Neural cell (in vitro differentiated cells): ENCODE measurements around the gene TCHH. TPM values are rescaled to one million over a fixed set of nuclear protein-coding genes. Genes with fewer than 3 reads are reported as not detected.
"Not testable (repeated sequence)": the region's sequence is repeated elsewhere in the genome, so short reads cannot be mapped to it uniquely, and the experiment has no call there.

Experiments
- H2AFZ ChIP-seq: fragments of 200-600, 300-800 bp; sonication (generic), shearing (Covaris generic); 2 replicates; pipeline ENCODE4 v1.6.0; 2014; ENCODE audit warnings: low read depth, mild to moderate bottlenecking, antibody characterized with exemption, low read length, moderate library complexity
- H3F3A ChIP-seq: fragments of 200-600 bp; shearing (Covaris generic); 2 replicates; pipeline ENCODE4 v1.6.1; 2016; ENCODE audit warnings: mild to moderate bottlenecking, moderate library complexity, mixed read lengths, antibody characterized with exemption, low read length; ENCODE audit not compliant: insufficient read depth, poor library complexity, severe bottlenecking
- H3K27ac ChIP-seq: fragments of 200-600, 300-800 bp; sonication (generic), shearing (Covaris generic); 2 replicates; pipeline ENCODE4 v1.5.1; 2014; ENCODE audit warnings: mild to moderate bottlenecking, low read length, moderate library complexity
- H3K27me3 ChIP-seq: fragments of 300-800, 200-600 bp; sonication (generic), shearing (Covaris generic); 2 replicates; pipeline ENCODE4 v1.6.0; 2014; ENCODE audit warnings: mild to moderate bottlenecking, low read depth, low read length, moderate library complexity; ENCODE audit not compliant: insufficient read depth
- H3K36me3 ChIP-seq: fragments of 300-800, 200-600 bp; sonication (generic), shearing (Covaris generic); 2 replicates; pipeline ENCODE4 v1.5.1; 2014; ENCODE audit warnings: mild to moderate bottlenecking, antibody characterized with exemption, low read length, moderate library complexity; ENCODE audit not compliant: insufficient read depth
- H3K4me2 ChIP-seq: fragments of 300-800, 200-600 bp; sonication (generic), shearing (Covaris generic); 2 replicates; pipeline ENCODE4 v1.6.0; 2014; ENCODE audit warnings: mild to moderate bottlenecking, low read length
- H3K4me3 ChIP-seq: fragments of 300-800, 200-600 bp; sonication (generic), shearing (Covaris generic); 2 replicates; pipeline ENCODE4 v1.5.1; 2014; ENCODE audit warnings: mild to moderate bottlenecking, low read length, moderate library complexity
- H3K79me2 ChIP-seq: fragments of 200-600 bp; shearing (Covaris generic); replicated peaks from 2 replicates; pipeline ENCODE4 v1.6.0; 2014; ENCODE audit warnings: mild to moderate bottlenecking, low read length, moderate library complexity; ENCODE audit not compliant: insufficient read depth
- H3K9ac ChIP-seq: fragments of 300-800, 200-600 bp; sonication (generic), shearing (Covaris generic); 2 replicates; pipeline ENCODE4 v1.6.1; 2016; ENCODE audit warnings: mild to moderate bottlenecking, low read length, mixed read lengths
- H3K9me2 ChIP-seq: fragments of 200-600 bp; shearing (Covaris generic); 2 replicates; pipeline ENCODE4 v1.6.1; 2016; ENCODE audit warnings: mild to moderate bottlenecking, low read length, mixed read lengths; ENCODE audit not compliant: insufficient read depth
- H3K9me3 ChIP-seq: fragments of 200-600, 300-800 bp; sonication (generic), shearing (Covaris generic); 2 replicates; pipeline ENCODE4 v1.6.1; 2016; ENCODE audit warnings: mild to moderate bottlenecking, mixed run types, low read length, moderate library complexity, mixed read lengths
- H4K20me1 ChIP-seq: fragments of 200-600 bp; shearing (Covaris generic); 2 replicates; pipeline ENCODE4 v1.6.1; 2016; ENCODE audit warnings: mild to moderate bottlenecking, mixed run types; ENCODE audit not compliant: insufficient read depth
- EP300 ChIP-seq: fragments of 450-650 bp; conservative IDR thresholded peaks from 2 replicates; pipeline ENCODE4 v1.6.1; 2014; ENCODE audit warnings: antibody characterized with exemption, mild to moderate bottlenecking, moderate library complexity; ENCODE audit not compliant: poor library complexity, severe bottlenecking
- EZH2 ChIP-seq: fragments of 200-600, 300-800 bp; shearing (Covaris generic), sonication (generic); IDR thresholded peaks from 2 replicates; pipeline ENCODE4 v1.6.1; 2014; ENCODE audit warnings: antibody characterized with exemption, low read length, borderline replicate concordance, mild to moderate bottlenecking; ENCODE audit not compliant: insufficient read depth, poor library complexity, severe bottlenecking
- MXI1 ChIP-seq: fragments of 450-650 bp; conservative IDR thresholded peaks from 2 replicates; pipeline ENCODE4 v1.6.1; 2014; ENCODE audit warnings: antibody characterized with exemption, mild to moderate bottlenecking; ENCODE audit not compliant: poor library complexity, severe bottlenecking
- POLR2AphosphoS5 ChIP-seq: IDR thresholded peaks from 2 replicates; pipeline ENCODE4 v1.6.1; 2012
- RAD21 ChIP-seq: fragments of 450-650 bp; conservative IDR thresholded peaks from 2 replicates; pipeline ENCODE4 v1.6.1; 2014; ENCODE audit warnings: antibody characterized with exemption, mild to moderate bottlenecking, moderate library complexity
- REST ChIP-seq: IDR thresholded peaks from 2 replicates; pipeline ENCODE4 v1.6.1; 2012; ENCODE audit warnings: borderline replicate concordance
- SMC3 ChIP-seq: fragments of 450-650 bp; conservative IDR thresholded peaks from 2 replicates; pipeline ENCODE4 v1.6.1; 2014; ENCODE audit warnings: antibody characterized with exemption, mild to moderate bottlenecking, moderate library complexity; ENCODE audit not compliant: poor library complexity
- TAF1 ChIP-seq: IDR thresholded peaks from 2 replicates; pipeline ENCODE4 v1.6.1; 2012; ENCODE audit warnings: low read depth
- polyA plus RNA-seq: library from polyadenylated mRNA; depleted of rRNA; stranded (reverse); fragments of >200 nt; gene quantifications from 2 replicates; pipeline ENCODE4 v1.2.3, GENCODE V29; 2014

TCHH gene
- polyA plus RNA-seq, 1 donor from 2014 or later, result 0.14 TPM

- no peaks in the 10 kb centered on the region for H4K20me1 ChIP-seq
- no peaks in the 10 kb centered on the region for H3K9me3 ChIP-seq
- no peak within 1 kb of the TSS for H3K9ac ChIP-seq
- no peaks in the 10 kb centered on the region for H3K9me2 ChIP-seq
- H3F3A ChIP-seq, result no peaks in the 10 kb centered on the region
- no peaks in the 10 kb centered on the region for H3K79me2 ChIP-seq
- no peak within 1 kb of the TSS for H3K27ac ChIP-seq
- TF ChIP-seq EP300 (no peak), TAF1 (no peak)
- no peak within 1 kb of the TSS for H3K4me2 ChIP-seq
- no peaks in the 10 kb centered on the region for H3K27me3 ChIP-seq
- H3K36me3 ChIP-seq, result no peaks in the 10 kb centered on the region
- no peak within 1 kb of the TSS for H2AFZ ChIP-seq
- H3K4me3 ChIP-seq, result no peak within 1 kb of the TSS
Observed at GRCh38 chr1:152089014-152089674, 26.1 kb downstream of the TCHH start, which contains the start of gene TCHHL1. Gene TCHHL1 (minus strand): TSS chr1:152089064. CDS start chr1:152088143, 921 bp downstream.

DNA sequence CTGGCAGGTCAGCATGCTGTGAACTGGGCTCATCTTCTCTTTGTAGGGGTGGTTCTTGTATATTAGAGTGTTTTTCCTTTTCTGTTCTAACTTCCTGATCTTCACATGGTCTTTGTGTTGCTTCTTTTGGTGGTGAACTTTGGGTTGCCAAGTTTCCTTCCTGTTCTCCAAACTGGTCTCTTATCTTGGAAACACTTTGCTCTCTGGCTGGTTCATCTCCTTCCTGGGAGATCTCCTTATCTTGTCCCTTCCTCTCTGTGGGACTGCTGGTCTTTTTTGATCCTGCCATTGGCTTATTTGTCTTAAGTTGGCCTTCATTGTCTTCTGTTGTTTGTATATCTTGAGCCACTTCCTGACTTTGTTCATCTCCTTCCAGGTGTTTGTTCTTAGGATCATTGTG is 28.5 kb downstream of the TCHH start:
- Histone ChIP-seq H4K20me1 (no peaks in the 10 kb centered on the region), H3K4me2 (no peak overlapping the region), H3F3A (no peaks in the 10 kb centered on the region), H3K4me3 (no peak overlapping the region), H3K36me3 (no peaks in the 10 kb centered on the region), H2AFZ (no peak overlapping the region), H3K27ac (no peak overlapping the region), H3K79me2 (no peaks in the 10 kb centered on the region), H3K9me3 (no peaks in the 10 kb centered on the region), H3K9me2 (no peaks in the 10 kb centered on the region), H3K9ac (no peak overlapping the region), H3K27me3 (no peaks in the 10 kb centered on the region)
- TF ChIP-seq MXI1 (no peak), POLR2AphosphoS5 (no peak), TAF1 (no peak), EZH2 (no peak), REST (no peak), EP300 (no peak), RAD21 (no peak)

DNA sequence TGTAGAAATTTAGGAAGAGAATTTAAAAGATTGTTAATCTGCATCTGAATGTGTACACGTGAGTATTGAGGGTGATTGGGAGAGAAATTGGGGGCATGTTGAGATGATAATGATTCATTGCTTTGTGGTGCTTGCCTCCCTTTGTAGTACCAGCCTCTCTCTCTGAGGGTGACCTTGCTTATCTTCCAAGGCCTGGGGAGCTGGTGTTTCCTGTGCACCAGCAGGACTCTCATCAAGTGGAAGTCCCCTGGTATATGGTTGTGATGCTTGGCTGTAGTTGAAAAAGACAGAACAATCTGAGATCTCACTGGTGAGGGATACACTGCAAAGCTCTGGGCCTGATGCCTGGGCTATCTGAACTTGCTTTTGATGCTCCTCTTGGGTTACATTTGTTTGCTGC is 30.4 kb downstream of the TCHH start:
- Histone ChIP-seq H3K27me3 (no peaks in the 10 kb centered on the region), H3K27ac (no peak overlapping the region), H3K9me3 (no peaks in the 10 kb centered on the region), H3K4me3 (no peak overlapping the region), H3K79me2 (no peaks in the 10 kb centered on the region), H3K4me2 (no peak overlapping the region), H3F3A (no peaks in the 10 kb centered on the region), H3K36me3 (no peaks in the 10 kb centered on the region), H3K9me2 (no peaks in the 10 kb centered on the region), H3K9ac (no peak overlapping the region), H2AFZ (no peak overlapping the region), H4K20me1 (no peaks in the 10 kb centered on the region)
- TF ChIP-seq REST (no peak), POLR2AphosphoS5 (no peak), RAD21 (no peak), SMC3 (no peak), MXI1 (no peak), EP300 (no peak), EZH2 (no peak)

- H3K27ac ChIP-seq, H3K27me3 ChIP-seq, H3F3A ChIP-seq, H3K36me3 ChIP-seq, H3K79me2 ChIP-seq, H3K4me3 ChIP-seq, H3K9me3 ChIP-seq, H4K20me1 ChIP-seq, H3K9ac ChIP-seq, H3K4me2 ChIP-seq, H3K9me2 ChIP-seq, H2AFZ ChIP-seq: not testable (repeated sequence)
Observed at GRCh38 chr1:152081026-152081425, 34.2 kb downstream of the TCHH start.
